Fibroblast of peridontal ligament (primary cell): ENCODE results near the gene AGAP5.
A peak's percentile ranks its signal among the peaks of the same experiment; 100 is the strongest.
"Not testable (repeated sequence)": the region's sequence is repeated elsewhere in the genome, so short reads cannot be mapped to it uniquely, and the experiment has no call there.

Experiments
- DNase-seq: peaks from one replicate; pipeline ENCODE4 v3.0.0-alpha.2; 2010; ENCODE audit errors: extremely low read depth

Gene AGAP5

DNA sequence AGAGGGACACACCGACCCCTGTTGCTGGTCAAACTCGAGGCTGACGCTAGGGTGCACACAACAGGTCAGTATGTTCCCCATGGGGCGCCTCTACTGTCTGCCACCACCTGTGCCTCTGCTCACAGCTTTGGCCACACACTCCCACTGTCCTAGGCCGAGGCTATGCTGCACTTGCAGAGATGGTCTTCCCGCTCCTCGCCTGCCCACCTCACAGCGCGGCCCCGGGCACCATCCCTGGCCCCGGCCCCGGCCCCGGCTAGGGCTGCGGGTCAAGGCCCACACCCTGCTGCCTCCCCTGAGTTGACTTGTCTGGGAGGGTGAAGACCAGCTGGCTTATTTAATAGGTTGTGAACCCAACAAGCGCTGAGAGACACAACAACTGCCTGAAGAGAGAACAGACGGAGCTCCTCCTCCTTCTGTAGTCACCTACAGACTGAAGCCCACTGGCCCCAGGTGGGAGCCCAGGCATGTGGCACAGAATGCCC is at the start of gene AGAP5:
TSS of gene AGAP5 (minus strand) at position 435 of the 485 bp plus-strand sequence. CDS start at position 81, 354 bp downstream.
- DNase-seq, result not testable (repeated sequence)

DNA sequence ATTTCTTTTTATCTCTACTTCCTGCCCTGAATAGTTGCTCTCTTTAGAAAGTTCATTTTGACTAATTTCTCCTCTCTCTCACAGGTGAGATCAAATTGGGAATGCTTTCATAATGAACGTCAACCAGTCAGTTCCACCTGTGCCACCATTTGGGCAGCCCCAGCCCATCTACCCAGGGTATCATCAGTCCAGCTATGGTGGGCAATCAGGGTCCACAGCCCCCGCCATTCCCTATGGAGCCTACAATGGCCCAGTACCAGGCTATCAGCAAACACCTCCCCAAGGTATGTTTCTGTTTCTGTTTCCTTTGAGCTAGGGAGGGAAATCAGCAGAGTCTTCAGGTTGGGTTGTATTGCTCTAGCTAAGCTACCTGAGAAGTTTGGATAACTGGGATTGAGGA is 48.8 kb upstream of the AGAP5 start:
- no peak for DNase-seq

- DNase-seq, result peak; percentile 65
Measured at GRCh38 chr10:73744664-73744975, 46.7 kb upstream of the AGAP5 start.

GRCh38 chr10:73743905-73744663 is 46.2 kb upstream of the AGAP5 start, which contains the start of gene SEC24C:
TSS of gene SEC24C (plus strand) at chr10:73744372. CDS start at chr10:73746833, 2,461 bp downstream.
- peak; percentile 96 for DNase-seq

DNA sequence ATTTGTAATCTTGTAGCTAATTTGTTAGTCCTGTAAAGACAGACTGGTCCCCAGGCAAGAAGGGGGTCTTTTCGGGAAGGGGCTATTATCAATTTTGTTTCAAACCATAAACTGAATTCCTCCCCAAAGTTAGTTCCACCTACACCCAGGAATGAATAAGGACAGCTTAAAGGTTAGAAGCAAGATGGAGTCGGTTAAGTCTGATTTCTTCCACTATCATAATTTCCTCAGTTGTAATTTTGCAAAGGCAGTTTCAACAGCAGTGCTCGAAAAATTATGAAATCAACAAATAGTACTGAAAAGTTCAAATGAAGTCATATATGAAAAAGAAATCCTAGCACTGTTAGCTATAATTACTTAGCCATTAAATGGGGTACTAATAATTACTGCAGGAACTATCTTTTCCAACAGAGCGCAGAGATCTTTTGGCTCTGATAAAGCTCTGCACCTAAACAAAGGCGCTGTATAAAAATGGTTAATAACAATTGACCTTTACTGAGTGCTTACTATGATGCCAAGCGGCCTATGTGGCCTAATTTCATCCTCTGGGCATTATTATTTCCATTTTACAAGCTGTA is 45.5 kb upstream of the AGAP5 start:
- DNase-seq, result peak; percentile 12

- no peak for DNase-seq
Measured at GRCh38 chr10:73742454-73742734, 44.5 kb upstream of the AGAP5 start.

DNA sequence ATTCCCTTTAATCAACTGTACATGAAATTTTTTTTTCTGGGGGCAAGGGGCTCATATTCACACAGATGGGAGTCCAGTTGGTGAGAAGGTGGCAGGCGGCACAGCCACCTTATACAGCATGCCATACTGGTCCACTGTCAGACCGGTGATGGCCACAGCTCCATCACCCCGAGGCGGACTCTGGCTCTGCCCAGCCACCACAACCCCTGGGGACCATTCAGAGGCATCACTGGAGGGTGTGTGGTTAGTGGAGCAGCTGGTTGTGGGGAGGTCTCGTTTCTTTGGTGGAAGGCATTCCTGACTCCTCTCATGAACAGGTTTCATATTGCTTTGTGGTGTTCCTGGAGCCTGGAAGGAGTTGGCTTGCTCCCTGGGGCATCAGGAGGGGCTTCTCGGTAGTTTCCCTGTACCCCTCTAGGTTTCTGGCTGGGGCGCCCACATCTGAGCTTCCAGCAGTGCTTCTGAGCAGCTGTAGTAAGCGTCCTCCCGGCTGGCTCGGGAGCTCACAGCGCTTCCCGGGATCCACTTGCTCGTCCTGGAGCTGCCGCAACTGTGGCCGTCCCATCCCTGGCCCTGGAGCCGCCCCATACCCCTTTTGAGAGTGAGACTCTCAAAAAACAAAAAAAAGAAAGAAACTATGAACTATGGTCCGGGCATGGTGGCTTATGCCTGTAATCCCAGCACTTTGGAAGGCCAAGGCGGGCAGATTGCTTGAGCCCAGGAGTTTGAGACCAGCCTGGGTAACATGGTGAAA is 42.8 kb upstream of the AGAP5 start:
- not testable (repeated sequence) for DNase-seq

- DNase-seq, result no peak
Measured at GRCh38 chr10:73734796-73735305, 36.9 kb upstream of the AGAP5 start.

- DNase-seq, result no peak
Measured at GRCh38 chr10:73734028-73734720, 36.3 kb upstream of the AGAP5 start.

DNA sequence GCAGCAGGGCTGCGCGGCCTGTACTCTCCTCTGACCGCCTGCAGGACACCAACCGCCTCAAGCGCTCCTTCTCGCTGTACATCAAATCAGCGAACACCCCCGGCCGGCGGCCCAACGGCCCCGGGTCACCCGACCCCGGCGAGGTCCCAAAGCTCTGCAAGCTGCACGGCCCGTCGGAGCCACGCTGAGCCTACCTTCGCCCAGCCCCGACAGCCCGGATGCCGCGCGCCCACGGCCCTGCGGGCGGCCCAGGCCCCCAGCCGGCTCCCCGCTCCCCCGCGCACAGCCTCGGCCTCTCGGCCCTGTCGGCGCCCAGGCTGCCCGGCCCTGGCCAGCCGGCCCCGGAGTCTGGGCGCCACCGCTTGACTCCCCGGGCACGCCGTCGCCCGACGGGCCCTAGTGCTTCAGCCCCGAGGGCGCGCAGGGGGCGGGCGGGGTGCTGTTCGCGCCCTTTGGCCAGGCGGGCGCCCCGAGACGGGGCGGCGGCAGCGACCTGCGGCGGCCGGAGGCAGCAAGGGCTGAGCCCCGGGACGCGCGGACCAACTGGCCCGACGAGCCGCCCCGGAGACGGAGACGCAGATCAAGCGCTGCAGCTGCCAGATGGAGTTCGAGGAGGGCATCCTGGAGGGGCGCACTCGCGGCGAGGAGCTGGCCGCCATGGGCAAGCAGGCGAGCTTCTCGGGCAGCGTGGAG is 35.2 kb upstream of the AGAP5 start:
- no peak for DNase-seq

DNA sequence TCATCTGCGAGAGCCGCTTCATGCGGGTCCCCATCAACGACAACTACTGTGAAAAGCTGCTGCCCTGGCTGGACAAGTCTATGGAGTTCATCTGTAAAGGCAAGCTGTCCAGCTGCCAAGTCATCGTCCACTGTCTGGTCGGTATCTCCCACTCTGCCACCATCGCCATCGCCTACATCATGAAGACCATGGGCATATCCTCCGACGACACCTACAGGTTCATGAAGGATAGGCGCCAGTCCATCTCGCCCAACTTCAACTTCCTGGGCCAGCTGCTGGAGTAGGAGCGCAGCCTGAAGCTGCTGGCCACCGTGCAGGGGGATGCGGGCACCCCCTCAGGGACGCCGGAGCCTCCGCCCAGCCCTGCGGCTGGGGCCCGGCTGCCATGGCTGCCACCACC is 34.5 kb upstream of the AGAP5 start:
- DNase-seq, result no peak

DNA sequence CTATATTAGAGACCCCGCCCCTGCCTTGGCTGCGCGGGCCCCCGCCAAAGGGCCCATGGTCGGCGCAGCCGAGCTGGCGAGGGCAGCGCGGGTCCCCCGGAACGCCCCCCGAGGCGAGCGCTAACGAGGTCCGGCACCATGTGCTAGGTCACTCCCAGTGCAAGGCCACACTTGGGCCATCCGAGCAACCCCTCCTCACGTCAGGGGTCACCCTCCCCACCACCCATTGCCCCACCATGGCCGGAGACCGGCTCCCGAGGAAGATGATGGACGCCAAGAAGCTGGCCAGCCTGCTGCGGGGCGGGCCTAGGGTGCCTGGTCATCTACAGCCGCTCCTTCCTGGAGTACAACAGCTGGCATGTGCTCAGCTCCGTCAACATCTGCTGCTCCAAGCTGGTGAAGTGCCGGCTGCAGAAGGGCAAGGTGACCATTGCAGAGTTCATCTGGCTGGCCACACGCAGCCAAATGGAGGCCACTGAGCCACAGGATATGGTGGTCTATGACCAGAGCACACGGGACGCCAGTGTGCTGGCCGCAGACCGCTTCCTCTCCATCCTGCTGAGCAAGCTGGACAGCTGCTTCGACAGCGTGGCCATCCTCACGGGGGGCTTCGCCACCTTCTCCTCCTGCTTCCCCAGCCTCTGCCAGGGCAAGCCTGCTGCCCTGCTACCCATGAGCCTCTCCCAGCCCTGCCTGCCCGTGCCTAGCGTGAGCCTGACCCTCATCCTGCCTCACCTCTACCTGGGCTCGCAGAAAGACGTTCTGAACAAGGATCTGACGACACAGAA is 33.9 kb upstream of the AGAP5 start:
- no peak for DNase-seq

DNA sequence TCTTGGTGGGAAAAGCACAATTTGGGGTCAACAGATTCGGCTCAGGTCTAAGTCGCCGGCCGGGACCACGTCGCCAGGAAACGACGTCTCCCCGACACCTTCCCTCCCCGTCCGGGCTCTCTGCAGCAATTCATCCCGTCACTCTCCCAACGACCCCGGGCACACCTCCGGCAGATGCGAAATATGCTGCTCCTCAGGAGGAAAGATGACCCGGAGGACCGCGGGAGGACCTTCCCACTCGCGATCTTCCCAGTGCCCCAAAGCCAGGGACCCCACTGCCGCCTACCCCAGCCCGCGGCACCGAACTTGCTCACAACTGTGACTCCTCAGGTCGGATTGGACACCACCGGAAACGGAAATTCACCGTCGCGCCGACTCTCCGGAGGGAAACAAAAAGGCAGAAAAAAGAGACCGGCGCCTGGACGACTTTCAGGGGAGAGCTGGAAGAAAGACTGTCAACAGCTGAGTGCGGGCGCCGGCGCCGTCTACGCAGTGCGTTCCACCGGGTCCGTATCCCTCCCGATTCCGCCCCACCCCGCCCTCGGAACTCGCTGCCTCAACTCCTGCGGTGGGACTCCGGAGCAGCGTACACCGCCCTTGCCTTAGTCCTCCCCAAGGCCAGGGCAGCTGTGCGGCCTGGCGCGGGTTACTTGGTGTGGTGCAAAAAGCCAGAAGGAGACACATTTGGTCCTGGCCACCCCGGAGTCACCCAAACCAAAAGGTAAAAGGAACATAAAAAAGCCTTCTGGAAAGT is 32.4 kb upstream of the AGAP5 start:
- peak; percentile 88 for DNase-seq

GRCh38 chr10:73729781-73730152 is 31.9 kb upstream of the AGAP5 start:
- peak; percentile 50 for DNase-seq

DNA sequence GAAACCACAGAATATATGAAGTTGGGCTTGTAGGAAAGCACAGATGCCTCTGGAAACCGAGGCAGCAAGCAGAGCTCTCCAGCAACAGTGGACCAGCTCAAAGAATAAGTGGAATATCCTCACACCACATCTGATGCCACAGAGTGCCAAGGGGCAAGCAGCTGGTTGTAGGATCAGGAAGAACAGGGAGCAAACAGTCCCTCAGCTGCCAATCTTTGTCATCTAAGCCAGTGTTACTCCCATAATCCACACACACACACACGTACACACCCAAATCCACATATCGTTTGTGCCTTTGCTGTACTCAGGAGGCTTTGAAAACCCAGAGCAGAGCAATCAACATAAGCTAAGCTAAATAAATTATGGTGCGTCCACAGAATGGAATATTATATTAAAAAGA is 25.6 kb upstream of the AGAP5 start:
- DNase-seq, result no peak

DNA sequence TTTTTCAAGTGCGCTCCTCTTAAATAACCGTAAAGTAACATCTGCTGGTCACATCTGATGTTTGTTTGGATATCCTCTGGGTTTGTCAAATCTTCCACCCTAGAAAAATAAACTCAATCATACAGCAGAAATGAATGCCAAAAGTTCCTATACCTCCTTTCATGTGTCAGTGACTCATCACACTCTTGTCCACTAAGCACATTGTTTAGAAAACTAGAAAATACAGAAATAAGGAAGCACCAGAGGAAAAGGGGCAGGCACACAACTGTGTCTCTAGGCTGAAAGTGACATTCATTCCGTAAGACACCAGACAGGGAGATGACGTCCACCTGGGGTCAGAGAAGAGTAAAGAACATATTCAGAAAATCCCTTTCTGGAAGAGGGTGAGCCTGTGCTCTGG is 22.7 kb upstream of the AGAP5 start:
- DNase-seq, result peak; percentile 32

GRCh38 chr10:73717556-73717955 is 19.6 kb upstream of the AGAP5 start:
- DNase-seq, result no peak

DNA sequence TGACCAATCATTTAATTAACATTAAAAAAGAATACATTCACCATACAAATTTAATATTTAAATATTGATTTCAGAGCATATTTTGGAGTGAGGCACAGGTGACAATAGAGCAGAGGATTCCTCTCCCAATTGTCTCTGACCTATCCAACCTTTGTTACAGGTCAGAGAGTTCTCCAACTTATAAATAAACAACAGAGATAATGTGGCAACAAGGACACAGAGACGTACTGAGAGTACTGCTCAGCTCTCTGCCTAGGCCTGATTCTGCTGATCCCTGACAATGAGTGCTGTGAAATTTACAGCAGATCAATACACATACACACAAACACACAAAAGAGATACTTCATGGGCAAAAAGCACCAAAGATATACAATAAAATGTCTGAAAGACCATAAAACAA is 18.3 kb upstream of the AGAP5 start:
- no peak for DNase-seq

GRCh38 chr10:73715179-73716156 is 17.6 kb upstream of the AGAP5 start:
- not testable (repeated sequence) for DNase-seq
